Kidney epithelial cell (primary cell): ENCODE results near the gene CARMIL1. TPM values are rescaled to one million over a fixed set of nuclear protein-coding genes. Genes with fewer than 3 reads are reported as not detected.

Experiments used
- DNase-seq: peaks from one replicate; pipeline ENCODE4 v3.0.0-alpha.2; 2010; ENCODE audit warnings: low read depth
- H3K27me3 ChIP-seq: 2 replicates; pipeline ENCODE4 v1.6.0; 2011; ENCODE audit warnings: low read length; ENCODE audit not compliant: control insufficient read depth, insufficient read depth
- H3K36me3 ChIP-seq: 2 replicates; pipeline ENCODE4 v1.5.1; 2011; ENCODE audit warnings: low read length; ENCODE audit not compliant: control insufficient read depth, insufficient read depth
- H3K4me3 ChIP-seq: 2 replicates; pipeline ENCODE4 v1.5.1; 2011; ENCODE audit warnings: low read depth, mild to moderate bottlenecking, control low read depth, low read length
- total RNA-seq: library from RNA; depleted of rRNA; stranded (reverse); fragments of >200 nt; gene quantifications from 2 replicates; pipeline ENCODE4 v1.2.3, GENCODE V29; 2015
- TF ChIP-seq, protein P1 (sequence below): IDR thresholded peaks from 2 replicates; pipeline ENCODE4 v1.5.1; 2011; ENCODE audit warnings: mild to moderate bottlenecking, moderate library complexity, low read length, control low read depth, inconsistent platforms; ENCODE audit not compliant: insufficient read depth, poor library complexity, severe bottlenecking

The CARMIL1 gene
- total RNA-seq, 1 donor from 2014 or later: 14.7 TPM

DNA sequence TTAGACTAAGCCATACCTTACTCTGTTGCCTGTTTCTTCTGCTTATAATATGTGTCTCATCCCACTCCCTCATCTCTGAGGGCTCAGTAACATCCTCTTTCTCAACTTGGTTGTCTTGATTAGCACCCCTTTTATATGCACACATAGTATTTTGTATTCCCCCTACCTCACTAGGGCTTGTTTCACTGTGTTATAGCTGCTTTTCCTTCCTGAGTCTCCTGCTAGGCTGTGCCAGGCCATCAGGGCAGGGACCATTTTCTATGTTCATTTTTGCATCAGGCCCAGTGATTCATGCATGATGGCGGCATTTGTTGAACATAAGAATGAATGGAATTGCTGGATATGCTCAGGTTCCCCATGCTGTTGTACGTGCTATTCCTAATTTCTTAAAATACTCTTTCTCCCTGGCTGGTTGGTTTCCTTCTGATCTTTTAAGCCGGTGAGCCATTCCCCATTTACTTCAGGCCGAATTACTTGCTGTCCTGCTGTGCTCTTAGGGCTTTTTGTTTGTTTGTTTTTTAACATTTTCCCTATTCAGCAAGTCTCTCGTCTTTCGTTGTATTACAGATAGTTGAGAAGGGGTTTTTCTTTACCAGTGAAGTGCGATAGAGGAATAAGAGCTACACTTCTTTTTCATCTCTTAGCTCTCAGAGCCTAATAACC, 183.2 kb downstream of the CARMIL1 start:
- Histone ChIP-seq H3K4me3 (no peak overlapping the region), H3K27me3 (no peaks in the 10 kb centered on the region), H3K36me3 (no peaks in the 10 kb centered on the region)
- no peak for DNase-seq
- TF ChIP-seq, protein P1, sequence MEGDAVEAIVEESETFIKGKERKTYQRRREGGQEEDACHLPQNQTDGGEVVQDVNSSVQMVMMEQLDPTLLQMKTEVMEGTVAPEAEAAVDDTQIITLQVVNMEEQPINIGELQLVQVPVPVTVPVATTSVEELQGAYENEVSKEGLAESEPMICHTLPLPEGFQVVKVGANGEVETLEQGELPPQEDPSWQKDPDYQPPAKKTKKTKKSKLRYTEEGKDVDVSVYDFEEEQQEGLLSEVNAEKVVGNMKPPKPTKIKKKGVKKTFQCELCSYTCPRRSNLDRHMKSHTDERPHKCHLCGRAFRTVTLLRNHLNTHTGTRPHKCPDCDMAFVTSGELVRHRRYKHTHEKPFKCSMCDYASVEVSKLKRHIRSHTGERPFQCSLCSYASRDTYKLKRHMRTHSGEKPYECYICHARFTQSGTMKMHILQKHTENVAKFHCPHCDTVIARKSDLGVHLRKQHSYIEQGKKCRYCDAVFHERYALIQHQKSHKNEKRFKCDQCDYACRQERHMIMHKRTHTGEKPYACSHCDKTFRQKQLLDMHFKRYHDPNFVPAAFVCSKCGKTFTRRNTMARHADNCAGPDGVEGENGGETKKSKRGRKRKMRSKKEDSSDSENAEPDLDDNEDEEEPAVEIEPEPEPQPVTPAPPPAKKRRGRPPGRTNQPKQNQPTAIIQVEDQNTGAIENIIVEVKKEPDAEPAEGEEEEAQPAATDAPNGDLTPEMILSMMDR: no peak

DNA sequence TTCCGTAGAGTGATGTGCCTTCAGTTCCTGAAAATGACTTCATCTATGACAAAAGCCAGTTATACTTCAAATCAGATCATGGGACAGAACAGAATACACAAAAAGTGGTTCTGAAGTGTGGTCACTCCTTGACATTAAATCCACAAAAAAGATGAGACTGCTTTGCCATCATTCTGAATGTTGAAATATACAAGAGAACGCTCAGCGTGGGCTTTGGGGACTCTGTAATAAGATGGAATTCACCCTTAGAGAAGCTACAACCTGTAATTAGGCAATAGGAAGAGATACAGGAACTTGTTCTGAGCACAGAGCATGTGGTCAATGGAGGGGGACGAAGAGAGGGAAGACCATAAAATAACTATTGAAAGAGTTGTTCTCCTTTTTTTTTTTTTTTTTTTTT, 184.3 kb downstream of the CARMIL1 start:
- Histone ChIP-seq H3K4me3 (no peak overlapping the region), H3K27me3 (no peaks in the 10 kb centered on the region), H3K36me3 (no peaks in the 10 kb centered on the region)
- TF ChIP-seq, protein P1: no peak
- DNase-seq: no peak

DNA sequence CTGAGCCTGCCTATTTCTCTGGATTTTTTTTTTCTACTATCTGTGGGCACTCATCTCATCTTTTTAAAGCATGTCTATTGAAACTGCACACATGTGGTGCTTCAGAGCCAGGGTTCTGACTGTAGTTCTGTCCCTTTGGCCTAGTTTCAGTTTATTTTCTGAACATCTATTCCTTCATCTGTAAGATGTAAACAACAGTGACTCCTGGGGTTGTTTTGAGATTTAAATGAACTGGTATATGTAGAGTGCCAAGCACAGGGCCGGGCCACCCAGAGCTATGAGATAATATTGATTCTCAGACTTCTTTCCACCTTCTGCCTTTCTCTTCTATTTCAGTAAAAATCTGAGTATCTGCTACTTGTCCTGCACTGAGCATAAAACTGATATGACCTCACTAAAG, 185.1 kb downstream of the CARMIL1 start:
- DNase-seq: no peak
- Histone ChIP-seq H3K4me3 (no peak overlapping the region), H3K36me3 (no peaks in the 10 kb centered on the region), H3K27me3 (no peaks in the 10 kb centered on the region)
- TF ChIP-seq, protein P1: no peak

DNA sequence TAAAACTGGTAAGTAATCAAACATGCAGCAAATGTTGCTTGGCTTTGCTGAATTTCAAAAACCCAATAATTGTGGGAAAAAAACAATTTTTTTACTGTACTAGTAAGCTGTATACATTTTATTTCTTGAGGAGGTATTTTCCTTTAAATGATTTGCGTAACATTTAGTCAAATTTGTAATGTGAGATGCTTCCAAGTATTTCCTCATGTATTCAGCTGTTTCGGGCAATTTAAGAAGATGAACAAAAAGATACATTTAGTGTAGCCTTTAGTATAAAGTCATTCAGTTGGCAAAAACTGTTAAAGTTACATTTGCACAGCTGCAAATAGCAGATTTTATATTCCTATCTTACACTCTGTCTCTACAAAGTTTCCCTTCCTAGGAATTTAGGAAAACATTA, 186.8 kb downstream of the CARMIL1 start:
- H3K36me3 ChIP-seq: no peaks in the 10 kb centered on the region
- TF ChIP-seq, protein P1: no peak
- H3K4me3 ChIP-seq: no peak overlapping the region
- DNase-seq: no peak
- no peaks in the 10 kb centered on the region for H3K27me3 ChIP-seq

DNA sequence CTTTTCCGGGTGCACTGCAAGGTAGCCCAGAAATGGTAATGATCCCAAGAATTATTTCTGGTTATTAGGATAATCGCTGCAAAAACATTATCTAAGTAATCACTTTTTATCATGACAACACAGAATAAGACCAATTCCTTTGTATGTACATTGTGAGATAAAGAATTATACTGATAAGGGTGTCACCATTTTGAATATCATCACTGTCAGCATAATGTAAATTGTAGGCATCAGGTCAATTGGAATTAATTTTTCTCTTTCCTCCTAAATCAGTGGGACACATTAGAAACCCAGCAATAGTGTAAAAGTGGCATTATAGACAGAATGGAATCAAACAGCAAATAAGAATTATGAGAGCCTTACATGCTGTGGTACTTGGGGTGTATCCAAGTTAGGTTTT, 189.7 kb downstream of the CARMIL1 start:
- no peak overlapping the region for H3K4me3 ChIP-seq
- TF ChIP-seq, protein P1: no peak
- H3K27me3 ChIP-seq: no peaks in the 10 kb centered on the region
- no peak for DNase-seq
- no peaks in the 10 kb centered on the region for H3K36me3 ChIP-seq

DNA sequence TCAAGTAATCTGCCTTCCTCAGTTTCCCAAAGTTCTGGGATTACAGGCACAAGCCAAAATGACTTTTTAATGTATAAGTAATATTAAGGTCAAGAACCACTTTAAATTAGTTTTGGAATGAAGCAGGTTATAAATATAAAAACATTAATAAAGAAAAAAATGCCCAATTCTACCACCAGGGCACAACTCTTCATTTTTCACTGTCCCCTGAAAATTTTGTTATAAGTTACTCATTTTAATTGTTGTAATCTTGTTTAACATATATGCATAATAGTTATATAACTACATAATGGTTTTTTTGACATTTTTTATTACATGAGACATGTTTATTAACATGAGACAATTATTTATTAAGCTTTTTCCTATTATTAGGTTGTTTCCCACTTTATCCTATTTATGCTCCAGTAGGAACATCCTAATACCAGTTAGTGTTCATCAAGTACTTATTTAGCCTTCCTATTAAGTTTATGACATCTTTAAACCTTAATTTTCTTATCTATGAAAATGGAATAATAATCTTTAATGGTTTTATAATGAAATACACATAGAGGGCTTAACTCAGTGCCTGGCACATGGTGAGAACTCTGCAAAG, 190.7 kb downstream of the CARMIL1 start:
- H3K4me3 ChIP-seq: no peak overlapping the region
- H3K27me3 ChIP-seq: no peaks in the 10 kb centered on the region
- H3K36me3 ChIP-seq: no peaks in the 10 kb centered on the region
- TF ChIP-seq, protein P1: no peak
- DNase-seq: no peak
